Measurements from ENCODE around the gene TCEAL3.
"Not testable (repeated sequence)": the region's sequence is repeated elsewhere in the genome, so short reads cannot be mapped to it uniquely, and the experiment has no call there.

The TCEAL3 gene

GRCh38 chrX:103624111-103624510 is 16.3 kb downstream of the TCEAL3 start:
- no peak overlapping the region for H3K4me3 ChIP-seq (ENCODE audit: low read depth, low read length)

- H3K4me3 ChIP-seq (ENCODE audit: low read depth, low read length), result no peak overlapping the region
These were observed 19.1 kb downstream of the TCEAL3 start for GRCh38 chrX:103626855-103627254.

DNA sequence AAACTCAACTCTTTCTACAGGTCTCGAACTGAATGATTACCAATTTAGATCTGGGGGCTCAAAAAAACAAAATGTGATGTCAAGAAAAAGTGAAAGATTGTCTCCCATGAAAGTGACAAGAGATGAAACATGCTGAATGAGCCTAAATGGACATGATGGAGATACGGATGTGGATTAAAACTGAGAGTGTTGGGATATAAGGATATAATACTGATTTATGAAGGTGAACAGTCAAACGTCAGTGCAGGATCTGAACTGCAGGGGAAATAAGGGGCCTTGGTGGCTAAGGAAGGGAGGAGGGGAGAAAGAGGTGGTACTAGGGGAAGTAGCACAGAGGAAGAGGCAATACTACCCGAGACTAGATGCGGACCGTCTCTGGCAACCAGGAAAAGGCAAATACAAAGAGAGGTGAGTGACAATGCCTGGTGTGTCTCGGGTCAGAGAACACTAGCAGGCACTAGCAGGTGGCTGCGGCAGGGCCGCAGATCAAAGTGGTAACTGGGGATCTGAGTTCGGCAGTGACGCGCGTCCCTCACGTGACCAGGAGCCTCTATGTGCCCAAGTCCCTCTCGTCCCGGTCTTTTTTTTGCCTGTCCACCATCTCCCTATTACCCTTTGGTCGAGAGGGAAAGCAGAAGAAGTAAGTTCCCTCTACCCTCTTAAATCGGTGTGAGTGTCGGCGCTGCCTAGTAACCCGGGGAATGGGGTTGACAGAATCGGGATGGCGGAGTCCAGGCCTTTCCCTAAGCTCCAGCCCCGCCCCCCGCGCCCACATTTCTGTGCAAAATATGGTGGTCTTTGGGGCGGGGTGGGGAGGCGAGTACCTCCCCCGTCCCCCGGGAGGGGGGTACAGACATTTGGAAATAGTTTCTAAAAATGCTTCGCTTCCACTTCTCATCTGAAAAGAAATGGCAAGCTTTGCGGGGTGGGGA is 20.9 kb downstream of the TCEAL3 start, which contains the start of gene TCEAL1:
Gene TCEAL1 (plus strand): TSS at position 590 of the 932 bp plus-strand sequence. CDS start 942 bp downstream, outside the sequence.
- peak within 1 kb of the TSS; percentile 67 for H3K4me3 ChIP-seq (ENCODE audit: low read depth, low read length)

GRCh38 chrX:103629318-103630170 is 21.8 kb downstream of the TCEAL3 start:
- H3K4me3 ChIP-seq (ENCODE audit: low read depth, low read length), result peak overlapping the region; percentile 67

DNA sequence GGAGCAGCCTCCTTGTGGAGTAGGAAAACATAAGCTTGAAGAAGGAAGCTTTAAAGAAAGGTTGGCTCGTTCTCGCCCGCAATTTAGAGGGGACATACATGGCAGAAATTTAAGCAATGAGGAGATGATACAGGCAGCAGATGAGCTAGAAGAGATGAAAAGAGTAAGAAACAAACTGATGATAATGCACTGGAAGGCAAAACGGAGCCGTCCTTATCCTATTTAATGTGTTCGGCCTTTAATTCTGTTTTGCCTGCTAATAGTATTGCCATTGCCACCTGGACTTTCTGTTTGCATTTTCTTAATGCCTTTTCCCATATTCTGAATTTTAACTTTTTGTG is 22.4 kb downstream of the TCEAL3 start:
- H3K4me3 ChIP-seq (ENCODE audit: low read depth, low read length), result peak overlapping the region; percentile 67

DNA sequence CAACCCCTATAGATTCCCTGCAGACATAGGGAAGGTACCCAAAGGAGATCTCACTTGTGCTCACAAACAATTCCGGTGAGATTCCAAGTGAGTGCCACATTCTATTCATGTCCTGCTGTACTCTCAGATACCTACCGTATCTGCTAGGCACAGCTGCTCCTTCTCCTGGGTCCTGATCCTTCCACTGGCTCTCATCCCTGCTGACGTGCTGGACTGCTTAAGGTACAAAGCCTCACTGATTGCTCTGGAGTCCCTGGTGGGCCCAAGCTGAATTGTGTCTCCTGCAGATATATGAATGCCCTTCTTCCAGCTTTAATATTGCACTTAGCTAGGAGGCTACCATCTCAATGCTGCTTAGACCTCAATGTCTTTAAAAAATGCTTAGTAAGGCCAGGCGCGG is 23.4 kb downstream of the TCEAL3 start:
- no peak overlapping the region for H3K4me3 ChIP-seq (ENCODE audit: low read depth, low read length)

DNA sequence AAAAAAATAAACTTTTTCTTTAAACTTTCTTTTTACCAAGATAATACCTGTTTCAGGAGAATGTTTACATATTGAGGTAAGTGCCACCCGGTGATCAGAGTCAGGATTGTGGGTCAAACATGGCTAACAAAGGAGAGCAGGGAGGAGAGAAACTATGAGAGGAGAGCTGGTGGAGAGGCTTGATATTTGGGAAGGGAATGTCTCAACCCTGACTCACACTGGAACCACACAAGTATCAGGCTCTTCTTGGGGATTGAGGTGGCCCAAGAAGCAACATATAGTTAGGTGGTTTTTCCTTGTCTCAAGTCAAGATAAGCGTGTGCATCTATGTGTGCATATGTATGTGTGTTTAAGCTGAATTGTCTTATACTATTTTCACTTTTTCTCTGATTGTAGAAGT is 27.7 kb downstream of the TCEAL3 start:
- no peak overlapping the region for H3K4me3 ChIP-seq (ENCODE audit: low read depth, low read length)

- no peak overlapping the region for H3K4me3 ChIP-seq (ENCODE audit: low read depth, low read length)
These were observed 30.0 kb downstream of the TCEAL3 start for GRCh38 chrX:103637604-103638338.

GRCh38 chrX:103638479-103639346 is 30.9 kb downstream of the TCEAL3 start:
- not testable (repeated sequence) for H3K4me3 ChIP-seq (ENCODE audit: low read depth, low read length)

DNA sequence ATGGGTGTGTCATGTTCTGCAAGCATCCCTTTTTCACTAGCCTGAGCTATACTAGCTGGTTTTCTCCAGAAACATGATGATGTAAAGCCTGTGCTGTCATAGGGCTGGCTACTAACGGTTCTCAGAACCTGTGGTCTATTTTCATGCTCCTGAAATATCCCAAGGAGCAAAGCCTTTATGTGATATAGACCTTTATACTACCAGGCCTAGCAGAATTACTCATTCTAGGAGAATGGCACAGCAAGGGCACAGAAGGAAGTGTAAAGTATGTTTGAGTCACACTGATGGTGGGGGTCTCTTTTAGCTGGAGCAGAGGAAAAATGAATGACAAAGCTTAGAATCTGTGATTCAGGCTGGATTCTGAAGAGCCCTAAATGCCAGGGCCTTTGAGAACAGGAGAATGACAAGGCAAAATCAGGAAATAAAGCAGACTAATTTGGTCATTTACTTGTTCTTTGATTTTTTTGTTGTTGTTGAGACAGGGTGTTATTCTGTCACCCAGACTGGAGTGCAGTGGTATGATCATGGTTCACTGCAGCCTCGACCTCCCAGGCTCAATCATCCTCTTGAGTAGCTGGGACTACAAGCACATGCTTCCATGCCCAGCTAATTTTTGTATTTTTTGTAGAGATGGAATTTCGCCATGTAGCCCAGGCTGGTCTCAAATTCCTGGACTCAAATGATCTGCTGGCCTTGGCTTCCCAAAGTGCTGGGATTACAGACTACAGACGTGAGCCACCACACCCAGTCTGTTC is 32.8 kb downstream of the TCEAL3 start:
- no peak overlapping the region for H3K4me3 ChIP-seq (ENCODE audit: low read depth, low read length)

GRCh38 chrX:103644125-103644524 is 36.4 kb downstream of the TCEAL3 start:
- no peak overlapping the region for H3K4me3 ChIP-seq (ENCODE audit: low read depth, low read length)

- no peak overlapping the region for H3K4me3 ChIP-seq (ENCODE audit: low read depth, low read length)
These were observed 39.9 kb downstream of the TCEAL3 start for GRCh38 chrX:103647630-103648029.

DNA sequence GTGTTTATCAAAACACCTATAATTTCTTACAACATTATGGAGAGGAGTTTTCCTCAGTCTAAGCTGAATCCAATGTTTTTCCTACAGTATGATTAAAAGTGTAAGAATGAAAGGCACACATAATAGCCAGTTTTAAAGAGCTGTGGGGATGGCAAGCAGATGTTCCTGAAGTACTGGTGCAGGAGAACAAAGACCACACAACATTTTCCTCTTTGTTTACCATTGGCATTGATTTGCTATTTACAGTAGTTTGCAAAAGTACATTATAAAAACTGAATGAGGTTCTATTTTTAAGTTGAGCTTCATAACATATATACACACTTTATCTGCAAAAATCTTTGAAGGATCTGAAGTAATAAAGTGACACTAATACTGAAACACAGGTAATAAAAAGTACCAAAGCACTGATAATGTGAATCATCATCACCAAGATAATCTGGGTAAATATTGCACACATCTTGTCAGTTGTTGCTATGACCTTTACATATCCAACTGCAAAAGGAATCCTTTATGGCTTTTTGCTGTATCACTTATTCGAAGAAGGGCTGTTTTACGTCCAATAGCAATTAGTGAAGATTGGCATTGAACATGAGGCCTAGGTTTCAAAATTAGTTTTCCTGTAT is 43.5 kb downstream of the TCEAL3 start:
- H3K4me3 ChIP-seq (ENCODE audit: low read depth, low read length), result no peak overlapping the region

DNA sequence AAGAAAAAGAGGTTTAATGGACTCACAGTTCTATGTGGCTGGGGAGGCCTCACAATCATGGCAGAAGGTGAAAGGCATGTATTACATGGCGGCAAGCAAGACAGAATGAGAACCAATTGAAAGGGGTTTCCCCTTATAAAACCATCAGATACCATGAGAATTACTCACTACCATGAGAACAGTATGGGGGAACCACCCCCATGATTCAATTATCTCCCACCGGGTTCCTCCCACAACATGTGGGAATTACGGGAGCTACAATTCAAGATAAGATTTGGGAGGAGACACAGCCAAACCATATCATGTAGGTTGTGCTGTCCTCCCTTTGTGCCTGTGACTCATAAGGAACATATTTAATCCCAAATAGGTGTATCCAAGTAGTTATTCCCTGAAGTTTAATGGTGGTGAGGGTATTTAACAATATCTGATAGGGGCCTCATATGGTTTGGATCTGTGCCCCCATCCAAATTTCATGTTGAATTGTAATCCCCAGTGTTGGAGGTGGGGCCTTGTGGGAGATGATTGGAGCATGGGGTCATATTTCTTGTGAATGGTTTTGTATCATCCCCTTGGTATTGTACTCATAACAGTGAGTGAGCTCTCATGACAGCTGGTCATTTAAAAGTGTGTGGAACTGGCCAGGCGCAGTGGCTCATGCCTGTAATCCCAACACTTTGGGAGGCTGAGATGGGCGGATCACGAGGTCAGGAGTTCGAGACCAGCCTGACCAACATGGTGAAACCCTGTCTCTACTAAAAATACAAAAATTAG is 47.7 kb downstream of the TCEAL3 start:
- not testable (repeated sequence) for H3K4me3 ChIP-seq (ENCODE audit: low read depth, low read length)

GRCh38 chrX:103656617-103657016 is 48.9 kb downstream of the TCEAL3 start:
- no peak overlapping the region for H3K4me3 ChIP-seq (ENCODE audit: low read depth, low read length)

DNA sequence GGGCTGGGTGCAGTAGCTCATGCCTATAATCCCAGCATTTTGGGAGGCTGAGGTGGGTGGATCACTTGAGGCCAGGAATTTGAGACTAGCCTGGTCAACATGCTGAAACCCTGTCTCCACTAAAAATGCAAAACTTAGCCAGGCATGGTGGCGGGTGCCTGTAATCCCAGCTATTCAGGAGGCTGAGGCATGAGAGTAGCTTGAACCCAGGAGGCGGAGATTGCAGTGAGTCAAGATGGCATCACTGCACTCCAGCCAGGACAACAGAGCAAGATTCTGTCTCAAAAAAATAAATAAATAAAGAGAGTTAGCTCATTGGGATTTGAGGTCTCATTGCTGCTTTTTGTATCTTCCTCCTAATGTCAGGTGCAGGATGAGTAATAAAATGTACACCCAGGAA is 49.3 kb downstream of the TCEAL3 start:
- H3K4me3 ChIP-seq (ENCODE audit: low read depth, low read length), result not testable (repeated sequence)

- H3K4me3 ChIP-seq (ENCODE audit: low read depth, low read length), result no peak overlapping the region
These were observed 51.1 kb downstream of the TCEAL3 start for GRCh38 chrX:103658681-103659433.

DNA sequence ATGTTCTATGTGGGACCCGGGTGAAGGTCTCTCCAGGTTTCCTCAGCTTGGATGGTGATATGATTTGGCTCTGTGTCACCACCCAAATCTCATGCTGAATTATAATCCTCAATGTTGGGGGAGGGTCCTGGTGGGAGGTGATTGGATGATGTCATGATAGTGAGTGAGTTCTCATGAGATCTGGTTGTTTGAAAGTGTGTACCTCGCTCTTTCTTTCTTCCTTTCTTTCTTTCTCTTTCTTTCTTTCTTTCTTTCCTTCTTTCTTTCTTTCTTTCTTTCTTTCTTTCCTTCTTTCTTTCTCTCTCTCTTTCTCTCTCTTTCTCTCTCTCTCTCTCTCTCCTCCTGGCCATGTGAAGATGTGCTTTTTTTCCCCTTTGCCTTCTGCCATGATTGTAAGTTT is 51.7 kb downstream of the TCEAL3 start:
- H3K4me3 ChIP-seq (ENCODE audit: low read depth, low read length), result not testable (repeated sequence)
